Activated CD4-positive, alpha-beta T cell treated with anti-CD3 and anti-CD28 coated beads, Interleukin-2, amount 50 U/mL, for 1 hour (primary cell): ENCODE results near the gene NATD1.
"Not testable (repeated sequence)": the region's sequence is repeated elsewhere in the genome, so short reads cannot be mapped to it uniquely, and the experiment has no call there.

Source experiments
- DNase-seq: peaks from one replicate; pipeline ENCODE4 v3.0.0-alpha.2; 2020

Gene NATD1

DNA sequence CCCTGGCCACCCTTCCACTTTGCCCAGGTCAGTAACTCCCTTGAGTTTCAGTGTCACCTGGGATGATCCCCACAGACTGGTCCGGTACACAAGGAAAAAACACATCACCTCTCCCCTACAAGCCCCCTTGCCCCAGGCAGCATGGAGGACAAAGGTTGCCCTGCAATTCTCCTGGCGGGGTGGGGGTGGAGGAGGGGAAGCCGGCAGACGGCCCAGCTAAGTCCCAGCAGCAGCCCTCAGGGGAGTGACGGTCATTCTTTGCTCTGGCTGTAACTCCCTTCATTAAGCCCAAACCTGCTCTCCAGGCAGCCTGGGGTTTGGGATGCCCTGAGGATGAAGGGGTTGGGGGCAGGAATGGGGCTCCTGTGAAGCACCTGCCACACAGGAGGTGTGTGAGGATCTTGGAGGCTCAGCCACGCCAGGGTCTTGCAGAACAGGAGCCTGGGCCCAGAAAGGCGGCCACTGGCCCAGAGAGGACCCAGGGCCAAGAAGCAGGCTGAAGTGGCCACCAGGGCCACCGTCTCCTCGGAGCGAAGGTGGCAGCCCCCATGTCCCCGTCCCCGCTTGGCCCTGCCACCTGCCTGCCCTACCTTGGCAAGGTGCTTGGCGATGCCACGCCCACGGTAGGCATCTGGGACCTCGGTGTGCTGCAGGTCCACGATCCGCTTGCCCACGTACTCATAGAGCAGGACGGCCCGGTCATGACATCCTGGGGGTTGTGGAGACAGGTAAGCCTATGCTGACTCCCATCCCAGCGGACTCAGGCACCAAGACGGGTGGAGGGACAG, 9.5 kb downstream of the NATD1 start:
- DNase-seq: no peak

DNA sequence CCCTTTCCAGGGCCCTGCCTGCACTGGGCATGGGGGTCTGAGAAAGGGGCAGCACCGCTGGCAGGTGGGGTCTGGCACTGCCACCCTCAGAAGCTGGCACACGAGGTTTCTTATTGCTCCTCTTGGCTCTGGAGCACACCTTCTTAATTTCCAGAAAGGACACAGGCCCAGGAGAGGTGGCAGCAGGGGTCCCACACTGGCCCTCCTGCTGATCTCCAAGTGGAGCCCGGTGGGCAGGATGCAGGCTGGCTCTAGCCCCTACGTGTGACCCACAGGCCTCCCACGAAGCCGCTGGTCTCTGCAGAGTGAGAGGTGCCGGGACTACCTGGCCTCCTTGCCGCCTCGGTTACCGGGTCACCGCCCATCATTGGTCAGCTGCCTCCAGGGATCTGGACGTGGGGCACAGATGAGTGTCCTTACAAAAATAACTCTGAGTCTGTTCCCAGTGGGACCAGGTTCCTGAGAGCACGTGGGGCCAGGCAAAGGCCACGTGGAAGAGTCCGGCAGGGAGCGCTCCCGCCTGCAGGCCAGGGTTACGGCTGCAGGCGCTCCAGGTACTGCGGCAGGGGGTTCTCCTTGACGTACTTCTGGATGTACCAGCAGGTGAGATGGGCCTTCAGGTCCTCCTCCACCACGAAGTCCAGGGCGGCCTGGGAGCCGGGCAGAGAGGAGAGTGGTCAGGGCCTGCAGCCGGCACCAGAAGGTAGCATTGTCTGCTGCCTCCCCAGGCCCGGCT, 10.3 kb downstream of the NATD1 start:
- no peak for DNase-seq

DNA sequence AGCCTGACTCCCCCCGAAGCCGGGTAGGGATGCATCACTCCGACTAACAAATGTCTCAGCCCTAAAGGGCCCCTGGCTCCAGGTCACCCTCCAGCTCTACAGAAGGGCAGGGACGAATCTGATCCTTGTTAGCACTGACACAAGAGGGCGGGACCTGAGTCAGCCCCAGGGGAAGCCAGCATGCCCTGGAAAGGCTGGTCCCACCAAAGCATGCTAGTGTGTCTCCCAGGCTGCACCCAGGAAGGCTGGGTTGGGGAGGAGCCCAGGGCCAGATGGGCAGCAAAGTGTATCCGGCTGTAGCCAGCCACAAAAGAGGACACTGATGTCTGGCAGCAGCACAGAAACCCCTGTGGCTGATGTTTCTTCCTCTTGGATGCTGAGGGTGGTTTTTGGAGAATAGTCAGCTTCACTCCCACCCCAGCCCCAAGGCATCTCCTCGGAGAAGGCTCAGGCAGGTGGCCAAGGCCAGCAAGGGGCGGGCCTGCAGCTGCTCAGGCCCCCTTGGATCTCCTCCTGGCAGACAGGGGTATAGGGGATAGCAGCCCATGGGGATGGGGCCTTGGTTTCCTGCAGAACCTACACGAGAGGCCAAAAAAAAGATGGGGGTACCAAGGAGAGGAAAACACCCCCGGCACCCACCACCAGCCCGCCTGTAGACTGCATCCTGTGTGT, 11.0 kb downstream of the NATD1 start:
- no peak for DNase-seq

DNA sequence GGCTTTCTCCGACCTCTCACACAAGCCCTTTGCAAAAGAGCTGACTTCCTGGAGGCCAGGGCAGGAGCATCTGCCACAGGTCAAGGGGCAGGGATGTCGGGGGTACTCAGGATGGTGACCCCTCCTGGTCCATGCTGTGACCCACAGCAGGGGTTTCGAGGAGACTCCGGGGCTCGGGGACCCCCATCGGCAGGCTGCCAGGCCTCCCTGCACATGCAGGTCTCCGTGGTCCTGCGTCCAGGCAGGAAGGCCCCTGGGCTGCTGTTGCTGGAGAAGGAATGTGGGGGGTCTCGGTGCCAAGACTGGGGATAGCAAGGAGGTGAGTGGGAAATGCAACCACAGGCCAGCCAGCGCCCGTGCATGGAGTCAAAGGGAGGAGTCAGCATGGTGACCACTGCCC, 11.6 kb downstream of the NATD1 start:
- no peak for DNase-seq

DNA sequence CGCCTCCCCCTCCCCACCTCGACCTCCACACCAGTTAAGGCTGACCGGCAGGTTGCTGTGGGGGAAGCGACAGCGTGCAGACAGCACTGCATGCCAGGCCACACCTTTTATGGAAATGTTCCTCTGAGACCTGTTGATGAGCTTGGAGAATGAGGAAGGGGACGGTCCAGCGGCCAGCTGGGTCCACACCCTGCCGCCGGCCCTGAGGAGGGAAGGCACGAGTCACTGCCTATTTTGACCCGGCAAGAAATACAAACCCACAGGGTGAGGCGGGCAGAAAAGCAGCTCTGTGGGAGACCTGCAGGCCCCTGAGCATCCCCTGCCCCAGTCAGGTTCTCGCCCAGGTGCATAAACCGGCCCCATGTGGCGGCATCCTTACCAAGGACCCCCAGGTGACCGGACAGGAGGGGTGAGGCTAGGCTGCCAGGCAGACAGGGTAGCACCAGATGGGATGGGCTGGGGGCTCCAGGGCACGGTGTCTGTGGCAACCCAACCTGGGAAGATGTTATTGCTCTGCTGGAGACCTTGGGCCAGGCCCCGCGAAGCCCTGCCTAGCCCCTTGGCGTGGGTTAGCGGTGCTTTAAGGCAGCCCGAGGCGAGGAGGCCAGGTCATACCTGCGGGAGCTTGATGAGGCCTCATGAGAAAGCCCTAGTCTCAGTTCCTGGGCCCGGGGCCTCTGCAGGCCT, 12.7 kb downstream of the NATD1 start:
- no peak for DNase-seq

DNA sequence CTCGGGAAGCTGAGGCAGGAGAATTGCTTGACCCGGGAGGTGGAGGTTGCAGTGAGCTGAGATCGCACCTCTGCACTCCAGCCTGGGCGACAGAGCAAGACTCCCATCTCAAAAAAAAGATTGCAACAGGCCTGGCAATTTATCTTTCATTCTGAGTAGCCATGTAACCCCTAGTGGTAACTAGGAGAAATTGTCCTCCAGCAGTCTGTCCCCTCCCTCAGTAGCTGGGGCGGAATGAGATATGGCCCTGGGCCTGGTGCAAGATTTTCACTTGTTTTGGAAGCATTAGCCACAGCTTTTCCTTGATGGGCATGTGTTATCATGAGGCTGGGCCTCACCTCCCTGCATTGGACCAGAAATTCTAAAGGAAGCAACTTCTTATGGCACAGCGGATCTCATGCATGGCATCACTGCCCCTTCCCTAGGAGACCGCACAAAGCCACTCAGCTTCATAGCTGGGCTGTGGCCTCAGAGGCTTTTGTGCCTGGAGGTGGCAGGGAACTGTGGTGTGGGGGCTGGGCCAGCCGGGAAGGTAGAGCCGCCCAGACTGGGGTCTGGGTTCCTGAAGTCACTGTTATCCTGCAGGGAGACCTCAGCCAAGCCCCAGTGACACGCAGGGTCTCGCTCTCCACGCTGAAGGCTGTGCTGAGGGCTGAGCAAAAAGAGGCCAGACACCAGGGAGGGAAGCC, 13.4 kb downstream of the NATD1 start:
- no peak for DNase-seq

DNA sequence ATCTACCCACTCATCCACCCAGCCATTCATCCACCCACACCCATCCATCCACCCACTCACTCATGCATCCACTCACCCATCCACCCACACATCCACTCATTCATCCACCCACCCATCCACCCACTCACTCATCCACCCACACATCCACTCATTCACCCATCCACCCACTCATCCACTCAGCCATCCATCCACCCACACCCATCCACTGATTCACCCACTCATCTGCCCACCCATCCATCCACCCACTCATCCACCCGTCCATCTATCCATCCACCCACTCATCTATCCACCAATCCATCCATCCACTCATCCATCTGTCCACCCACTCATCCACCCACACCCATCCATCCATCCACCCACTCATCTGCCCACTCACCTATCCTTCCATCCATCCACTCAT, 17.3 kb downstream of the NATD1 start:
- DNase-seq: no peak

DNA sequence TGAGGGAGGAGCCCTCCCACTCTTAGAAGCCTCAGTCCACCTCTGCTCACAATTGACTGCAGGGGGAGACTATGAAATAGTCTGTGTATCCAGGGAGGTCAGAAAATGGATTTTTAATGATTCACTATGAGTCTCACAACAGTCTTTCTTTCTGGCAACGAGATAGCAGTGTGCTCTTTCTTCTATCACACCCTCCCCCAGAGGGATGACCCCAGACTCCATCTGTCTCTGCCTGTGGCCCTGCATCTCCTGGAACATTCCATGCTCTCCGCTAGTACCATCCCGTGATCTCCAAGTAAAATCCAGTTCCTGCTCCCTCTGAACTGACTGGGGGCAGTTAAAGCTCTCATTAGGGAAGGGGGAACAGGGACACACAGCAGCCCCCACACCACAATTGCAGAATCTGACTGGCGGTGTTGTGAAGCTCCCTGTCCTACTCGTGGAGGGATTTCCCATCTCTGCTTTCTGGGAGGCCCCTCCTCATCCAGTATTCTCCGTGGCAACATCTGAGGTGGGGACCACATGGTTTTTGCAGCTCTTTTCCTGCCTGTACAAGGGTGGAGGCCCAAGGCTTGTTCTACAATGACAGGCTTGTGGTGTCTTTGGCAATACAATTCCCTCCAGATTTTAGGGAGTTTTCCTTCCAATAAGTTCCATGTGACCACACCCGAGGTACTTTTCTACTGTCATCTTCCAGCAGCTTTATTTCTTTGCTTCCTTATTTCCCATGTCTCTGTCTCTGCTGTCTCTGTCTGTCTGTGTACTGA, 19.4 kb downstream of the NATD1 start:
- no peak for DNase-seq

DNA sequence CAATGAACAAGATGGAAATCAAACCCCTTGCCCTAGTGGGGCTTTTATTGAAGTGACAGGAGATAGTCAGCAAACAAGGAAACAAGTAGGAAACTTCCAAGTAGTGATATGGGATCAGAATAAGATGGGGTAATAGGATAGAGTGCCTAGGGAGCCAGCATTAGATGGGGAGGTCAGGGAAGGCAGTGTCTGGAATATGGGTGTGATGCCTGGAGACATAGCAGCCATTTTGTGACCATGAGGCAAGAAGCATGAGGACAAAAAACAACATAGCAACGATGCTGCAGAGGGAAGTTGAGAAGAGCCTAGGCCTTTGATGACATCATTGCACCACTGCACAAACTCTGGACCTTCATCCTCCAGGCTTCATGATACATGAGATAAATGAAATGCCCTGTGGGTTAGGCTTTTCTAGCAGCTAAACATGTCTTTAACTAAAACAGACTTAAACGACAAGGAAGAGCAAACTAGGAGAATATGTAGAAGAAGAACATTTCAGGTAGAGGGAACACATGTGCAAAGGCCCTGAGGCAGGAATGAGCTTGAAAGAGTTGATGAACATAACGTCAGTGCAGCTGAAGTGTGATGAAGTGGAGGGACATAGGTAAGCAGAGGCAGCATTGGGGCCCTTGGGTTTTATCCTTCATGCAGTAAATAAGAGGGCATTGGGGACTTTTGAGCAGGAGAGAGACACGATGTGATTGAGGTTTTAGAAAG, 21.0 kb downstream of the NATD1 start:
- no peak for DNase-seq

DNA sequence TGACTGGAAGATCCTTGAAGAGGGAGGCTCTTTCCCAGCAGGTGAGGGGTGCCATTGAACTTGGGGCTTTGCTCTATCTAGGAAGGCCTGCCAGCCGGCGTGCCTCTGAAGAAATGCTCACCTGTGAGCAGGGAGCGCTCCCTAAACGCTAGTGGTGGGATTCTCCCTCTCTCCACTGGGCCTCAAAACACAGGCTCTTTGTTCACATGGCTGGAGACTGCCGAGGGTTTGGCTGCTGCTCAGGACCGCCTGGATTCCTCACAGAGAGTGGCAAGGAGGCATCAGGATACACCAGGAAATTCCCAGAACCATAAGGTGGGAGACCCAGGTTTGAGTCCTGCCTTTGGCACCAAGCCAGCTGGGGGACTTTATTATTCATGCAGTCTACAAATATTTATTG, 21.7 kb downstream of the NATD1 start:
- no peak for DNase-seq

DNA sequence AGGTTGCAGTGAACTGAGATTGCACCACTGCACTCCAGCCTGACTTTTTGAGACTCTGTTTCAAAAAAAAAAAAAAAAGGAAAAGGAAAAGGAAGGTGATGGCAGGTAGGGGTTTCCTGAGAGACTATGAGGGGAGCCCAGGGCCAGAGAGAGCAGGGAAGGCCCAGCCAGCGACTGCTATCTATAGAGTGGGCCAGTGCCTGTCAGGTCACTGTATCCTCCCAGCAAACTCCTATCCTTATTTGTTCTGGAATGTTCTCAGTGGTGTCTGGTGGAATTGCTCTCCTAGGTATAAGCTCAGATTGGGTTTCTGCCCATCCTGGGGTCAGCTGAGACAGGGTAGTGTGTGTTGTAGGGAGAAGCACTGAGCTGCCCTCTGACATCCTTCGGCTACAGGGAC, 24.4 kb downstream of the NATD1 start:
- DNase-seq: no peak

DNA sequence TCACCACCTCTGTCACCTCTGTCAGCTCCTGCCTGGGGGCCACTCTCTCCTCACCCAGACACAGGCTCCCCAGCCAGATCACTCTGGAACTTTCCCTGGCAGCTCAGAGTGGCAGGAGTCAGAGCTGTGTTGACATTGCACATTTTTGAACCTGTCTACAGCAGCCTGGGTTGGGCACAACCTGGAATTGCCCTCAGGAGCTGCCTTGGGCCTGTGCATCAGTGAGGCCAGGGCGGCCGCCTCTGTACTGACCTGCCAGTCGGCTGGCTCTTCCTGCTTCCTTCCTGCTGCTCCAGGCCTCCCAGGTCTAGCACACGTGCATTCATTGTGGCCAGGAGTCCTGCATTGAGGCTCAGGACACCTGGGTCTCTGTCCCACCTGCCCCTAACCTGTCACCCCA, 25.1 kb downstream of the NATD1 start:
- no peak for DNase-seq

DNA sequence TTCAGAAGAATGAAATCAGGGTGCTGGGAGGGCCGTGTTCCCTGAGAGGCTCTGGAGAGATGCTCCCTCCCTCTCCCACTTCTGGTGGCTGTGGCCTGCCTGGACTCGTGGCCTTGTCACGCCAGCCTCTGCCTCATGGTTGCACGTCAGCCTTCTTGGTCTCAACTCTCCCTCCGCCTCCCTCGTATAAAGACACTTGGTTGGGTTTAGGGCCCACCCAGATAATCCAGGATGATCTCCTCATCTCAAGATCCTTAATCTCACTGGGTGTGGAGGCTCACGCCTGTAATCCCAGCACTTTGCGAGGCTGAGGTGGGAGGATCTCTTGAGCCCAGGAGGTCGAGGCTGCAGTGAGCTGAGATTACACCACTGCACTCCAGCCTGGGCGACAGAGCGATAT, 25.9 kb downstream of the NATD1 start:
- DNase-seq: not testable (repeated sequence)

DNA sequence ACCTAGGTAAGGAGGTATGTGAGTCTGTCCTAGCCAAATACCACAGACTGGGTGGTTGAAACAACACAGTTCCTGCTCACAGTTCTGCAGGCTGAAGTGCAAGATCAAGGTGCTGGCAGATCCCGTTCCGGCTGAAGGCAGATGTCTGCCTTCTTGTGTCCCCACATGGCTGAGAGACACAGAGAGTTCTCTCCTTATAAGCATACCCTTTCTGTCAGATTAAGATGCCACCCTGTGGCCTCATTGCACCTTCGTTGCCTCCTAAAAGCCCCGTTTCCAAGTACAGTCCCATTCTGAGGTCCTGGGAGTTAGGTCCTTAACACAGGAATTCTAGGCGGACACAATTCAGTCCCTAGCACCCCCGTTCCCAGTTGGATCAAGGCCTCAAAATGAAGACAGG, 30.1 kb downstream of the NATD1 start:
- DNase-seq: no peak

DNA sequence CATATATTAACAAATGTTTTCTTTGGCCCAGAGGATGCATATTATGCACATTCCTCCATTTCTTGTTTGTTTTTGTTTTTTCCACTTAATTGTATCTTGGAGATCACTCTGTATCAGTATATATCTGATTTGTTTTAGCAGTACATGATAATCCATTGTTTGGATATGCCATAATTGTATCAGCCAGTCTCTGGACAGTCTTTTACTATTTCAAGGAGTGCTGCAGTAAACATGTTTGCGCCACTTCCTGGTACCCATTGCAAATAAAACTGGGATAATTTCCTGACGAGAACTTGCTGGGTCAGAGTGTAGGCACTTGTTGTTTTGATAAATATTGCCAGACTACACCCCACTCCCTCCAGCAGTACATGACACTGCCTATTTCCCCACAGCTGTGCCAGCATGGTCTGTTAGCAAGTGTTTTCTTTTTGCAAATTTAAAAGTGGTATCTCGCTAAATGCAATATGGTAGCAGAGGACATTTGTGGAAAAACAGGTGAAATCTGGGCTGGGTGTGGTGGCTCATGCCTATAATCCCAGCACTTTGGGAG, 34.3 kb downstream of the NATD1 start:
- DNase-seq: no peak

DNA sequence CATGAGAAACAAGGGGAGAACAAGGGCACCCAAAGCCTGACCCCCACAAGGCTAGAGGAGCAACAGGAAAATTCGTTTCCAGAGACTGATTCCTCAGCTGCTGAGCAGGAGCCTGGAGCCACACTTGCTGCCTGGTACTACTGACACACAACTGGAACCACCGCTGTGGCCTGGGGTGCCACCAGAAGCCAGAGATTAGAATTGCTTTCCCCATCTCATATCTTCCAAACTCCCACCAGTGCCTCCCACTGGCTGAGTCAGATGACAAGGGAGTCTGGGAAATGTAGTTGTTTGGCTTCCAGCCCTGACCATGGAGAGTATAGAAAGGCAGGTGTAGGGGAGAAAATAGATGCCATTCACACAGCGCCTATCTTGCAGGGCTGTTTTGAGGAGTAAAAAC, 35.1 kb downstream of the NATD1 start:
- DNase-seq: no peak

DNA sequence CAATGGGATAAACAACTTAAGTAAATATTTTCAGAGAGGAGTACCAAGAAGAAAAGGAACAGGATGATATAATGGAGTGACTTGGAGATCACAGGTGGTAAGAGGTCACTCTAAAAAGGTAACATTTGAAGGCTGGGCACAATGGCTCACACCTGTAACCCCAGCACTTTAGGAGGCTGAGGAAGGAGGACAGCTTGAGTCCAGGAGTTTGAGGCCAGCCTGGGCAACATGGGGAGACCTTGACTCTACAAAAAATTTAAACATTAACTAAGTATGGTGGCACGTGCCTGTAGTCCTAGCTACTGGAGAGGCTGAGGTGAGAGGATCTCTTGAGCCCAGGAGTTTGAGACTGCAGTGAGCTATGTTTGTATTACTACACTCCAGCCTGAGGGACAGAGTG, 35.9 kb downstream of the NATD1 start:
- DNase-seq: no peak

DNA sequence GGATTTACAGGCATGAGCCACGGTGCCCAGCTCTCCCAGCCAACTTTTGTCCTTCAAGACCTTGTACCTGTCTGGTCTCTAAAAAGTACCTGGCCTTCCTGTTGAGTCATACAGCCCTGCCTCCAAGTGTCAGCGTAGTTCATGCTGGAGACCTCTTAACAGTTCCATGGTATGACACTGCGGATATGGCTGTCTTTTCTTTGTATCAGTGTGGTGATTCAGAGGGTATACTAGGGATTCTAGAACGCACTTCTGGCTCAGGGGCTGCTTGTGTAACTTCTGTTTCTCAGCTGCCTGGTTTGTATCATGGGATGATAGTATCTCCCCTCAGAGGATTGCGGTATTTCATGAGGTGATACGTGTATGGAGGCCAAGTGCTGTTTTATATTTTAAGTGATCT, 37.3 kb downstream of the NATD1 start:
- DNase-seq: no peak

DNA sequence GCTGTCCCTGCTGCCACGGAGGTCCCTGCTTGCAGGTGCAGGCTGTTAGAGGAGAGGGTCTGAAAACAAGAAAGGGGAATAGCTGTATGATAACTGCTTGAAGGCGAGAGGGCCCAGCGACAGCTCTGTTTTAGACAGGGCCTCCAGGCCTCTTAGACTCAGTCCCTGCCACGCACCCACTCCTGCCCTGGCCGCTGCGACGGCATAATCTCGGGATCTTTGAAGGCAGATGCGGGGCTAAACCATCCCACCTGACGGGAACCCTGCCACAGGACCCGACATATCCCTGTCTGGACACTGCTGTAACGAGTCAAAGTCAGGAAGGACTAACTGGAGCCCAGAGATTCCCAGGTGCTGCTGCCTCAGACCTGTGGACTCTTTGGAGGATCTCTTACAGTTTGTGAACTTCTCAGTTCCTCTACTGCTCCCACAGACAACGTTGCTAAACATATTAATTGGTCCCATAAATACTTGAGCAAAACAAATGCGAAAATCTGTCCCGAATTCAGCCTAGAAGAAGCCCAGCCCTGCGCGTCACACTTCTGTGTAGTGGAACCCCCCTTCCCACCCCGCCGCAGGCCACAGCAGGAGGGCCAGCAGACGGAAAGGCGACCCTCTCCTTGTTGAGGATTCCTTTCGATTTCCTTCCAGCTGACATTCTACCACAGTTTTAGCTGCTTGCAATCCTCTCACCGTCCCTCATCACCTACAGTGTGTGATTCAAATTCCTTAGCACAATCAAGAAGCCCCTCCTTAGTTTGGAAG, 38.3 kb downstream of the NATD1 start:
- DNase-seq: no peak
